Trophoblast cell (in vitro differentiated cells and primary cell): ENCODE data around the gene CYP3A5.
"Not testable (repeated sequence)": the region's sequence is repeated elsewhere in the genome, so short reads cannot be mapped to it uniquely, and the experiment has no call there.

Source experiments
- DNase-seq, 2 donors: peaks; one replicate each; pipeline ENCODE4 v3.0.0-alpha.2; 2016
- H2AFZ ChIP-seq: 2 replicates; pipeline ENCODE4 v1.6.1; 2013; ENCODE audit warnings: low read length, moderate library complexity, mild to moderate bottlenecking; ENCODE audit not compliant: insufficient read depth, poor library complexity
- H2AK5ac ChIP-seq: 2 replicates; pipeline ENCODE4 v1.6.1; 2013; ENCODE audit warnings: mild to moderate bottlenecking, low read length
- H2BK120ac ChIP-seq: 2 replicates; pipeline ENCODE4 v1.6.1; 2013; ENCODE audit warnings: low read length, mild to moderate bottlenecking, moderate library complexity; ENCODE audit not compliant: insufficient read depth, poor library complexity
- H2BK12ac ChIP-seq: 2 replicates; pipeline ENCODE4 v1.6.1; 2013; ENCODE audit warnings: mild to moderate bottlenecking, low read length, moderate library complexity
- H2BK5ac ChIP-seq: 2 replicates; pipeline ENCODE4 v1.6.1; 2013; ENCODE audit warnings: low read length, low read depth, moderate library complexity, mild to moderate bottlenecking; ENCODE audit not compliant: poor library complexity
- H3K14ac ChIP-seq: 2 replicates; pipeline ENCODE4 v1.6.1; 2013; ENCODE audit warnings: mild to moderate bottlenecking, low read length
- H3K18ac ChIP-seq: 2 replicates; pipeline ENCODE4 v1.6.1; 2013; ENCODE audit warnings: mild to moderate bottlenecking, low read length
- H3K23ac ChIP-seq: 2 replicates; pipeline ENCODE4 v1.6.1; 2013; ENCODE audit warnings: low read length
- H3K27ac ChIP-seq: 2 replicates; pipeline ENCODE4 v1.5.1; 2013; ENCODE audit warnings: low read depth, mild to moderate bottlenecking, inconsistent platforms, low read length, moderate library complexity
- H3K27me3 ChIP-seq: 2 replicates; pipeline ENCODE4 v1.6.1; 2013; ENCODE audit warnings: inconsistent platforms, mild to moderate bottlenecking, low read length, moderate library complexity; ENCODE audit not compliant: insufficient read depth
- H3K36me3 ChIP-seq, 2 experiments: 1 replicate in 1 of 2; 2 replicates in 1 of 2; pipeline ENCODE4 v1.6.1; 2013; ENCODE audit warnings: low read length in 2 of 2, mild to moderate bottlenecking in 2 of 2, moderate library complexity in 1 of 2; ENCODE audit not compliant: insufficient read depth in 2 of 2, control insufficient read depth in 1 of 2
- H3K4ac ChIP-seq: 2 replicates; pipeline ENCODE4 v1.6.1; 2013; ENCODE audit warnings: low read depth, mild to moderate bottlenecking, low read length, moderate library complexity
- H3K4me1 ChIP-seq, 2 experiments: 1 replicate in 1 of 2; 2 replicates in 1 of 2; pipeline ENCODE4 v1.6.1; 2013; ENCODE audit warnings: low read length in 2 of 2, mild to moderate bottlenecking in 2 of 2, moderate library complexity in 1 of 2; ENCODE audit not compliant: insufficient read depth in 2 of 2, control insufficient read depth in 1 of 2
- H3K4me2 ChIP-seq: 2 replicates; pipeline ENCODE4 v1.6.1; 2013; ENCODE audit warnings: inconsistent platforms, mild to moderate bottlenecking, low read length, moderate library complexity
- H3K4me3 ChIP-seq: 2 replicates; pipeline ENCODE4 v1.5.1; 2013; ENCODE audit warnings: mild to moderate bottlenecking, low read depth, low read length, inconsistent platforms
- H3K79me1 ChIP-seq: one replicate; pipeline ENCODE4 v1.6.1; 2013; ENCODE audit warnings: low read length
- H3K79me2 ChIP-seq: 2 replicates; pipeline ENCODE4 v1.6.1; 2013; ENCODE audit warnings: low read length, mild to moderate bottlenecking; ENCODE audit not compliant: control insufficient read depth, insufficient read depth, poor library complexity
- H3K9ac ChIP-seq: 2 replicates; pipeline ENCODE4 v1.6.1; 2013; ENCODE audit warnings: mild to moderate bottlenecking, low read length
- H3K9me3 ChIP-seq: 2 replicates; pipeline ENCODE4 v1.6.1; 2013; ENCODE audit warnings: low read depth, mild to moderate bottlenecking, control low read depth, inconsistent platforms, low read length; ENCODE audit not compliant: insufficient read depth
- H4K12ac ChIP-seq: 2 replicates; pipeline ENCODE4 v1.6.1; 2013; ENCODE audit warnings: low read depth, mild to moderate bottlenecking, low read length, moderate library complexity
- H4K8ac ChIP-seq: 2 replicates; pipeline ENCODE4 v1.6.1; 2013; ENCODE audit warnings: low read depth, mild to moderate bottlenecking, low read length, moderate library complexity
- H4K91ac ChIP-seq: one replicate; pipeline ENCODE4 v1.6.1; 2013; ENCODE audit warnings: low read depth, mild to moderate bottlenecking, low read length, moderate library complexity
- WGBS: extraction: QIAGEN DNeasy Blood & Tissue Kit; methylation state at CpG from one replicate; pipeline ENCODE4 v1.1.7; 2013; ENCODE audit warnings: missing lambda C conversion rate; ENCODE audit not compliant: insufficient read length, insufficient coverage; ENCODE audit errors: extremely low coverage; 5-methylcytosine and 5-hydroxymethylcytosine counted together

Gene CYP3A5

GRCh38 chr7:99666013-99666395, 13.8 kb downstream of the CYP3A5 start:
- Histone ChIP-seq H3K23ac (no peak overlapping the region), H3K9ac (no peak overlapping the region), H2AFZ (no peak overlapping the region), H3K9me3 (no peaks in the 10 kb centered on the region), H2BK12ac (no peak overlapping the region), H3K4me3 (no peak overlapping the region), H4K91ac (no peak overlapping the region), H3K79me2 (no peaks in the 10 kb centered on the region), H3K18ac (no peak overlapping the region), H2BK5ac (no peak overlapping the region), H3K27me3 (no peaks in the 10 kb centered on the region), H3K4me2 (no peak overlapping the region), H3K79me1 (no peaks in the 10 kb centered on the region), H2BK120ac (no peak overlapping the region), H3K4ac (no peak overlapping the region), H3K36me3 (no peaks in the 10 kb centered on the region), H3K14ac (no peak overlapping the region), H3K27ac (no peak overlapping the region), H2AK5ac (no peak overlapping the region), H4K8ac (no peak overlapping the region), H4K12ac (no peak overlapping the region), H3K4me1 (no peaks in the 10 kb centered on the region)
- no peak for DNase-seq
- WGBS, result no CpG with 5 or more reads among the region's 1 CpG

- no peaks in the 10 kb centered on the region for H3K36me3 ChIP-seq
- no peaks in the 10 kb centered on the region for H3K79me1 ChIP-seq
- H3K23ac ChIP-seq, result no peak overlapping the region
- H3K4me3 ChIP-seq, result no peak overlapping the region
- no peak overlapping the region for H4K91ac ChIP-seq
- no peaks in the 10 kb centered on the region for H3K27me3 ChIP-seq
- H3K4ac ChIP-seq, result no peak overlapping the region
- H2BK5ac ChIP-seq, result no peak overlapping the region
- H3K27ac ChIP-seq, result no peak overlapping the region
- no peaks in the 10 kb centered on the region for H3K79me2 ChIP-seq
- no peak overlapping the region for H2BK120ac ChIP-seq
- H2BK12ac ChIP-seq, result no peak overlapping the region
- no CpG with 5 or more reads among the region's 3 CpGs for WGBS
- H4K8ac ChIP-seq, result no peak overlapping the region
- no peak overlapping the region for H2AFZ ChIP-seq
- no peak overlapping the region for H3K4me2 ChIP-seq
- no peaks in the 10 kb centered on the region for H3K9me3 ChIP-seq
- no peak for DNase-seq
- no peak overlapping the region for H3K14ac ChIP-seq
- H4K12ac ChIP-seq, result no peak overlapping the region
- H2AK5ac ChIP-seq, result no peak overlapping the region
- H3K18ac ChIP-seq, result no peak overlapping the region
- no peaks in the 10 kb centered on the region for H3K4me1 ChIP-seq
- H3K9ac ChIP-seq, result no peak overlapping the region
These were observed 14.3 kb downstream of the CYP3A5 start for GRCh38 chr7:99665312-99666012.

- H3K14ac ChIP-seq, H3K9me3 ChIP-seq: not testable (repeated sequence)
These were observed 21.9 kb downstream of the CYP3A5 start for GRCh38 chr7:99657879-99658278.

GRCh38 chr7:99654626-99655025, 25.2 kb downstream of the CYP3A5 start:
- not testable (repeated sequence) for H3K4ac ChIP-seq, H3K14ac ChIP-seq, H4K12ac ChIP-seq, H3K4me3 ChIP-seq, H3K79me2 ChIP-seq, H3K23ac ChIP-seq, H3K27me3 ChIP-seq, H3K4me2 ChIP-seq, H3K79me1 ChIP-seq, H2BK12ac ChIP-seq, H3K4me1 ChIP-seq, H3K36me3 ChIP-seq, H4K91ac ChIP-seq, H3K27ac ChIP-seq, DNase-seq, H4K8ac ChIP-seq, H3K9me3 ChIP-seq, H3K9ac ChIP-seq, H3K18ac ChIP-seq, H2BK120ac ChIP-seq, H2AK5ac ChIP-seq, H2AFZ ChIP-seq, H2BK5ac ChIP-seq
- WGBS, result no CpG with 5 or more reads among the region's 3 CpGs

More at GRCh38 chr7:99657879-99658278, 21.9 kb downstream of the CYP3A5 start:
- not testable (repeated sequence) for H3K4me1 ChIP-seq, H3K18ac ChIP-seq, DNase-seq, H3K27ac ChIP-seq, H4K8ac ChIP-seq, H2BK120ac ChIP-seq, H3K4me2 ChIP-seq, H3K9ac ChIP-seq, H3K27me3 ChIP-seq, H4K91ac ChIP-seq, H3K4ac ChIP-seq, H2BK12ac ChIP-seq, H3K36me3 ChIP-seq, H3K79me1 ChIP-seq, H4K12ac ChIP-seq, H3K23ac ChIP-seq, H3K4me3 ChIP-seq, H2BK5ac ChIP-seq, H2AFZ ChIP-seq, H3K79me2 ChIP-seq, H2AK5ac ChIP-seq
- no CpG with 5 or more reads among the region's 5 CpGs for WGBS
